ENCODE measurements around the gene CACNA1D. TPM values are rescaled to one million over a fixed set of nuclear protein-coding genes. Genes with fewer than 3 reads are reported as not detected.

The CACNA1D gene
- total RNA-seq, 3 donors from 2014 or later: 0.96 to 50.3 (median 32.1) TPM

DNA sequence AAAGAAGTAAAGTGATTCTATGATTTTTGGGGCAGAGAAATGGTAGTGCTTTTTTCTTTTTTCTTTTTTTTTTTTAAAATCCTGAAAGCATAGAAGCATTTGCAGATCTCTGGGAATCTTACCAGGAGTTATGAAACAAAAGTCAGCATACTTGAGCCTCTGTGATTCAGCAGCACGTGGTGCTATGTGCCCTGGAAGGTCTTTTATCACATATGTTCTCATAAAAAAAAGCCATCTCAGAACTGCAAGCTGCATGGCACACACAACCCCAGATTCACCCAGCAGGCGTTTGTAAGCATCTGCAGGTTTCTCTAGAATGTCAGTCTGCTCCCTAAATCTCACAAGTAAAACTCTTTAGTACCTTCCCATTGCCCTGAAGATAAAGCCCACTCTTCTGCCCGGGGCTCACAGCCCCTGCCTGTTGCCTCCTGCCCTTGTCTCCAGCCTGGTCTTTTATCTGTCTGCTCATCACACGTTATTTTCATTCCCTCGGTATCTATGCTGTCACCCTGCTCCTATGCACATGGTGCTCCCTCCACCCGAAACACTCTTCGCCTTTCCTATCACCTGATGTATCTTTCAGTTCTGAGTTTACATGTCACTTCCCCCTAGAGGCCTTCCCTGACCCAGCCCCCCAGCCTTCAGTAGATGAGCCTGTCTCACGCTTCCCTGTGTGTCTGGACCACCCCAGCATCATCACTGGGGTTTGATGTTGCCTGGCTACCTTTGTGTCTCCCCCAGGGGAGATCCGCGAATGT lies 279.4 kb downstream of the CACNA1D start:
- peak in 1 of 2 donors; percentile 25 for DNase-seq (ENCODE audit: low spot score in 2 of 2)
- H3K4me3 ChIP-seq: no peak overlapping the region
- no peaks in the 10 kb centered on the region for H3K27me3 ChIP-seq
- peak overlapping the region in 1 of 2 donors; percentile 8 for H3K27ac ChIP-seq
- no peak for TF ChIP-seq POLR2AphosphoS5 (IDR thresholded peaks at IDR 0.05)
- TF ChIP-seq POLR2A (IDR thresholded peaks at IDR 0.05): no peak
- TF ChIP-seq, protein P1, sequence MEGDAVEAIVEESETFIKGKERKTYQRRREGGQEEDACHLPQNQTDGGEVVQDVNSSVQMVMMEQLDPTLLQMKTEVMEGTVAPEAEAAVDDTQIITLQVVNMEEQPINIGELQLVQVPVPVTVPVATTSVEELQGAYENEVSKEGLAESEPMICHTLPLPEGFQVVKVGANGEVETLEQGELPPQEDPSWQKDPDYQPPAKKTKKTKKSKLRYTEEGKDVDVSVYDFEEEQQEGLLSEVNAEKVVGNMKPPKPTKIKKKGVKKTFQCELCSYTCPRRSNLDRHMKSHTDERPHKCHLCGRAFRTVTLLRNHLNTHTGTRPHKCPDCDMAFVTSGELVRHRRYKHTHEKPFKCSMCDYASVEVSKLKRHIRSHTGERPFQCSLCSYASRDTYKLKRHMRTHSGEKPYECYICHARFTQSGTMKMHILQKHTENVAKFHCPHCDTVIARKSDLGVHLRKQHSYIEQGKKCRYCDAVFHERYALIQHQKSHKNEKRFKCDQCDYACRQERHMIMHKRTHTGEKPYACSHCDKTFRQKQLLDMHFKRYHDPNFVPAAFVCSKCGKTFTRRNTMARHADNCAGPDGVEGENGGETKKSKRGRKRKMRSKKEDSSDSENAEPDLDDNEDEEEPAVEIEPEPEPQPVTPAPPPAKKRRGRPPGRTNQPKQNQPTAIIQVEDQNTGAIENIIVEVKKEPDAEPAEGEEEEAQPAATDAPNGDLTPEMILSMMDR (IDR thresholded peaks at IDR 0.05): no peak
- no peaks in the 10 kb centered on the region for H3K36me3 ChIP-seq
- intact Hi-C loops (cut with DNase I; ENCODE audit: low total_unique reads): no loop called here
- peaks cover 0 to 3% of the 10 kb centered on the region in 2 donors for H3K4me1 ChIP-seq
- H3K9me3 ChIP-seq: no peaks in the 10 kb centered on the region

DNA sequence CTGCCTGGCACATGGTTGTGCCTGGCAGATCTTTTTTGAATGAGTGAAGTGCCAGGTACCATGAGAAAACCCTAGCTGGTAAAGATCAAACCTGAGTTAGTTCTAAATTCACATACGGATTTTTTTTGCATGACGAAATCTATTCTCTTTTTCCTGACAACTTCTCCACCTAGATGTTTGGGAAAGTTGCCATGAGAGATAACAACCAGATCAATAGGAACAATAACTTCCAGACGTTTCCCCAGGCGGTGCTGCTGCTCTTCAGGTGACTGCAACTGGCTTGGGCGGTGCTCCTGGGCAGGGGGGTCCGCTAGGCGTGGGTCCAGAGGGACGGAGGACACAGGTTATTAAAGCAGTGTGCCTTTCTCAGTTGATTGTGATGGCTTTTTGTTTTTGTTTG lies 280.0 kb downstream of the CACNA1D start:
- no peak for TF ChIP-seq POLR2AphosphoS5 (IDR thresholded peaks at IDR 0.05)
- TF ChIP-seq, protein P1 (IDR thresholded peaks at IDR 0.05): no peak

DNA sequence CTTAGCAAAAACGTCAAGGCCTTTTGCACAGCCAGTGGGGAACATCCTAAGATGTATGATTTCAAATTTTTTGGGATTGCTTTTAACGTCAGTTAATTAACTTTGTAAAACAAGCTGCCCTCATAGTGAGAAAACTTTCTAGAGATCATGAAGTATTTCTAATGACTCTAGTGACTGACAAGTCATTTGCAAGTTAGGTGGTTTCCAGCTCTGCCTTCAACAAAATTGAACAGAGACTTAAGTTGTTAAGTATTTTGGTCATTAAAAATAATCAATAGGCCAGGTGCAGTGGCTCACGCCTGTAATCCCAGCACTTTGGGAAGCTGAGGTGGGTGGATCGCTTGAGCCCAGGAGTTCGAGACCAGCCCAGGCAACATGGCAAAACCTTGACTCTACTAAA lies 280.6 kb downstream of the CACNA1D start:
- intact Hi-C loops (cut with DNase I; ENCODE audit: low total_unique reads): no loop called here
- Histone ChIP-seq H3K36me3 (no peaks in the 10 kb centered on the region), H3K9me3 (no peaks in the 10 kb centered on the region), H3K4me3 (no peak overlapping the region), H3K27me3 (no peaks in the 10 kb centered on the region), H3K4me1 (peaks cover 0 to 3% of the 10 kb centered on the region in 2 donors), H3K27ac (no peak overlapping the region)
- DNase-seq (ENCODE audit: low spot score in 2 of 2): no peak
- TF ChIP-seq POLR2A (IDR thresholded peaks at IDR 0.05) (no peak), POLR2AphosphoS5 (IDR thresholded peaks at IDR 0.05) (no peak)
- TF ChIP-seq, protein P1 (IDR thresholded peaks at IDR 0.05): no peak

More for the DNA sequence above, 280.0 kb downstream of the CACNA1D start:
- H3K27me3 ChIP-seq: no peaks in the 10 kb centered on the region
- no peak overlapping the region for H3K4me3 ChIP-seq
- H3K4me1 ChIP-seq: peaks cover 0 to 3% of the 10 kb centered on the region in 2 donors
- intact Hi-C loops (cut with DNase I; ENCODE audit: low total_unique reads): no loop called here
- no peaks in the 10 kb centered on the region for H3K36me3 ChIP-seq
- H3K9me3 ChIP-seq: no peaks in the 10 kb centered on the region
- peak overlapping the region in 1 of 2 donors; percentile 8 for H3K27ac ChIP-seq
- DNase-seq (ENCODE audit: low spot score in 2 of 2): no peak

DNA sequence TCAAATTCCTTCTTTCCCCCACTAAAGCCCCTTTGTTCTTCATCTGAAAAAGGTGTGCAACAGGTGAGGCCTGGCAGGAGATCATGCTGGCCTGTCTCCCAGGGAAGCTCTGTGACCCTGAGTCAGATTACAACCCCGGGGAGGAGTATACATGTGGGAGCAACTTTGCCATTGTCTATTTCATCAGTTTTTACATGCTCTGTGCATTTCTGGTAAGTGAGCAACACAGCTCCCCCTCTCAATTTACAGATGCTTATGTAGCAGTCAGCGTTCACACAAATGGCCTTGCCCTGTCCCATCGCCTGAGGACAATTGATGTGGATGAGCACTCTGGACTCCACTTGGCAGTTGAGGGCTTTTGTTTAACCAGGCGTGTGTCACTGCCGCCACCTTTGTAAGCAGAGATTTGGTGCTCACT lies 281.4 kb downstream of the CACNA1D start:
- TF ChIP-seq, protein P1 (IDR thresholded peaks at IDR 0.05): no peak
- TF ChIP-seq POLR2AphosphoS5 (IDR thresholded peaks at IDR 0.05) (no peak), POLR2A (IDR thresholded peaks at IDR 0.05) (no peak)
- DNase-seq (ENCODE audit: low spot score in 2 of 2): no peak
- intact Hi-C loops (cut with DNase I; ENCODE audit: low total_unique reads): no loop called here
- H3K36me3 ChIP-seq: no peaks in the 10 kb centered on the region
- H3K9me3 ChIP-seq: no peaks in the 10 kb centered on the region
- H3K27me3 ChIP-seq: no peaks in the 10 kb centered on the region
- no peak overlapping the region for H3K4me3 ChIP-seq
- peak overlapping the region; percentile 35 to 56 for H3K27ac ChIP-seq
- peaks cover 0 to 3% of the 10 kb centered on the region in 2 donors for H3K4me1 ChIP-seq

DNA sequence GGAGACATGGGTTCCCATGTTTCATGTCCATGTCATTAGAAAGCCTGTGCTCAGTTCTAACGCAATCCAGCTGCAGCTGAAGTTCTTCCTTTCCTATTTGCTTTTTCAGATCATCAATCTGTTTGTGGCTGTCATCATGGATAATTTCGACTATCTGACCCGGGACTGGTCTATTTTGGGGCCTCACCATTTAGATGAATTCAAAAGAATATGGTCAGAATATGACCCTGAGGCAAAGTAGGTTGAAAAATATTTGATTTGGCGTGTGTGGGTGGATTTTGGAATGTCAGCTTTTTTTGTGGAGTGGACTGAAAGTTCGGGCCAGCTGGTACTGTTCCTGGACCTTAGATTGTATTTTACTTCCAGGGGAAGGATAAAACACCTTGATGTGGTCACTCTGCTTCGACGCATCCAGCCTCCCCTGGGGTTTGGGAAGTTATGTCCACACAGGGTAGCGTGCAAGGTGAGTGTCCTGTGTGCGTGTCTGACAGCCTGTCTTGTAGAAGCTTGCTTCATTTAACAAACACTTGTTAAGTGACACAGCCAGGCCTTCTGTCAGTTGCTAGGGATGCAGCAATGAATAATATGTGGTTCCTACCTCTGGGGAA lies 282.2 kb downstream of the CACNA1D start:
- Histone ChIP-seq H3K27ac (peak overlapping the region; percentile 35 to 56), H3K36me3 (no peaks in the 10 kb centered on the region), H3K9me3 (no peaks in the 10 kb centered on the region), H3K4me3 (no peak overlapping the region), H3K27me3 (no peaks in the 10 kb centered on the region), H3K4me1 (peaks cover 0 to 3% of the 10 kb centered on the region in 2 donors)
- DNase-seq (ENCODE audit: low spot score in 2 of 2): no peak
- TF ChIP-seq POLR2AphosphoS5 (IDR thresholded peaks at IDR 0.05): no peak
- intact Hi-C loops (cut with DNase I; ENCODE audit: low total_unique reads): no loop called here
